DOHH2 (cell line): ENCODE results near the gene CYP2W1.

ENCODE experiments used
- CTCF ChIP-seq: fragments of 200-600 bp; sonication (generic); IDR thresholded peaks from one replicate; pipeline ENCODE4 v1.5.1; 2014; ENCODE audit warnings: antibody characterized with exemption, mild to moderate bottlenecking, low read depth, low read length; ENCODE audit not compliant: poor library complexity, severe bottlenecking
- EZH2phosphoT487 ChIP-seq: fragments of 200-600 bp; sonication (generic); IDR thresholded peaks from 2 replicates; pipeline ENCODE4 v1.6.1; 2017; ENCODE audit warnings: borderline replicate concordance, mild to moderate bottlenecking, antibody characterized with exemption, low read length, moderate library complexity, mixed read lengths

- no peak for TF ChIP-seq CTCF
- no peak for TF ChIP-seq EZH2phosphoT487
These were observed 6.1 kb downstream of the CYP2W1 start for GRCh38 chr7:988963-989529.
